IMR-90 (cell line): ENCODE data around the gene GALNT14.

ENCODE experiments used
- CEBPB ChIP-seq: IDR thresholded peaks from 2 replicates; pipeline ENCODE4 v1.6.1; 2012; ENCODE audit warnings: low read depth, low read length, improper control_type of control experiment
- CHD1 ChIP-seq: IDR thresholded peaks from 2 replicates; pipeline ENCODE4 v1.6.1; 2012; ENCODE audit warnings: low read depth, low read length, improper control_type of control experiment
- CTCF ChIP-seq: conservative IDR thresholded peaks from 2 replicates; pipeline ENCODE4 v1.5.1; 2012; ENCODE audit warnings: mild to moderate bottlenecking, low read depth, low read length, improper control_type of control experiment
- ELK1 ChIP-seq: fragments of 150-350 bp; IDR thresholded peaks from 2 replicates; pipeline ENCODE4 v1.6.1; 2016; ENCODE audit warnings: low read depth, mild to moderate bottlenecking, low read length, moderate library complexity, borderline replicate concordance
- FOS ChIP-seq: fragments of 150-350 bp; IDR thresholded peaks from 2 replicates; pipeline ENCODE4 v1.6.1; 2016; ENCODE audit warnings: low read depth, low read length
- MAFK ChIP-seq: IDR thresholded peaks from 2 replicates; pipeline ENCODE4 v1.6.1; 2012; ENCODE audit warnings: low read depth, low read length, improper control_type of control experiment
- MXI1 ChIP-seq: IDR thresholded peaks from 2 replicates; pipeline ENCODE4 v1.6.1; 2012; ENCODE audit warnings: low read depth, mild to moderate bottlenecking, low read length, moderate library complexity, borderline replicate concordance
- NFE2L2 ChIP-seq: fragments of 150-350 bp; IDR thresholded peaks from 2 replicates; pipeline ENCODE4 v1.6.1; 2016; ENCODE audit warnings: low read depth, mild to moderate bottlenecking, low read length
- POLR2A ChIP-seq: IDR thresholded peaks from 2 replicates; pipeline ENCODE4 v1.6.1; 2012; ENCODE audit warnings: mild to moderate bottlenecking, low read depth, low read length
- RAD21 ChIP-seq: IDR thresholded peaks from 2 replicates; pipeline ENCODE4 v1.6.1; 2012; ENCODE audit warnings: low read length, improper control_type of control experiment
- RCOR1 ChIP-seq: IDR thresholded peaks from 2 replicates; pipeline ENCODE4 v1.6.1; 2012; ENCODE audit warnings: mild to moderate bottlenecking, low read length, improper control_type of control experiment; ENCODE audit not compliant: insufficient replicate concordance
- RFX5 ChIP-seq: IDR thresholded peaks from 2 replicates; pipeline ENCODE4 v1.8.0; 2012; ENCODE audit warnings: low read depth, mild to moderate bottlenecking, low read length, moderate library complexity
- SMC3 ChIP-seq: fragments of 150-350 bp; IDR thresholded peaks from 2 replicates; pipeline ENCODE4 v1.6.1; 2016; ENCODE audit warnings: low read depth, mild to moderate bottlenecking, antibody characterized with exemption, low read length, moderate library complexity
- USF2 ChIP-seq: fragments of 150-350 bp; IDR thresholded peaks from 2 replicates; pipeline ENCODE4 v1.6.1; 2017; ENCODE audit warnings: mild to moderate bottlenecking, antibody characterized with exemption, low read length, low read depth

GRCh38 chr2:30965022-30965531 is 173.2 kb downstream of the GALNT14 start:
- TF ChIP-seq CTCF (no peak), CEBPB (no peak), POLR2A (no peak), MXI1 (no peak), RAD21 (no peak), ELK1 (no peak), RCOR1 (no peak), NFE2L2 (no peak), MAFK (no peak), SMC3 (no peak), FOS (no peak), USF2 (no peak), CHD1 (no peak), RFX5 (no peak)
